Motor neuron (in vitro differentiated cells): ENCODE results near the gene HSDL1. TPM values are rescaled to one million over a fixed set of nuclear protein-coding genes. Genes with fewer than 3 reads are reported as not detected.

Experiments
- ATAC-seq, 8 experiments: fragments of 200-7000 bp; cut with Tn5 transposase; replicated peaks in 6 of 8; 2 replicates each; pipeline ENCODE4 v1.8.0; 2021; ENCODE audit warnings: mild to moderate bottlenecking in 8 of 8, moderate library complexity in 8 of 8
- H3K27ac ChIP-seq, 2 donors: fragments of 250-450 bp; sonication (Bioruptor Pico); 2 replicates each; pipeline ENCODE4 v1.9.0; 2021; ENCODE audit warnings: antibody characterized with exemption in 2 of 2, mild to moderate bottlenecking in 2 of 2, moderate library complexity in 1 of 2
- H3K4me1 ChIP-seq, 2 donors: fragments of 250-450 bp; sonication (Bioruptor Pico); replicated peaks in 1 of 2; 2 replicates each; pipeline ENCODE4 v1.6.1; 2021; ENCODE audit warnings: antibody characterized with exemption in 2 of 2, mild to moderate bottlenecking in 2 of 2, moderate library complexity in 1 of 2
- H3K4me3 ChIP-seq, 5 donors: fragments of 250-450 bp; sonication (Bioruptor Pico); 2 replicates each; pipeline ENCODE4 v1.9.0; 2021; ENCODE audit warnings: antibody characterized with exemption in 5 of 5, mild to moderate bottlenecking in 5 of 5, moderate library complexity in 4 of 5
- whole genome bisulfite sequencing, 10 experiments: fragments of 450-650 bp; shearing (Covaris generic); methylation state at CpG; one replicate each; pipeline ENCODE4 v1.0.0; 2022; 5-methylcytosine and 5-hydroxymethylcytosine counted together
- in situ Hi-C, 9 experiments: fragments of 400-800 bp; cut with MboI; loops; one replicate each; pipeline ENCODE4 v1.15.0; 2021; ENCODE audit warnings: low sequenced_read_pairs in 9 of 9, low pct_unique_long_range_greater_than_20kb in 2 of 9; ENCODE audit not compliant: unreplicated experiment in 9 of 9
- total RNA-seq, 8 experiments: library from RNA; unstranded; fragments of 300-600 nt; gene quantifications; 2 replicates each; pipeline versions ENCODE4 v1.2.3 to v1.2.4, GENCODE V29; 2022

HSDL1 gene
- total RNA-seq, 8 experiments from 2014 or later: 20.1 to 63.7 (median 48.1) TPM

DNA sequence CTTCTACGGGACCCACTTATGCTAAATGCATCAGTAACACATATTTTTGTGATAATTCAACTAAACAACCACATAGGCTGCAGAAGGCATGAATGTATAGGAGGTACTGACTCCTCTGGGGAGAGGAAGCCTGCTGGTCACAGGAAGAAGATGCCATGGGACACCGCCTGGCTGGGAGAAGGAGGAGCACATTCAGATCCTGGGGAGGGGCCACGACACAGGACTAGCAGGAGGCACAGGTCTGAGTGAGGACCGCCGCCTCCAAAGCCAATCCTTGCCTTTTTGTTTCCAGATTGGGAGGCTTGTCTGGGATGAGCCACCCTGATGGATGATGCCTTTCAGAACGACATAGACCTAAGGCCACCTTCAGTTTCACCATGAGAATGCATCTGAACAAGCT, 62.9 kb downstream of the HSDL1 start:
- no peaks in the 10 kb centered on the region for H3K4me1 ChIP-seq
- in situ Hi-C loops: loop anchor here in 3 of 9 experiments (10.0 to 25.0 kb wide), 3 partner anchors 83 to 405 kb away; no protein-coding TSS in a partner anchor
- H3K4me3 ChIP-seq: no peak overlapping the region
- H3K27ac ChIP-seq: no peak overlapping the region
- ATAC-seq: no peak
- 60 to 100% (median 85%) methylated on average over 1 to 5 of the region's 6 CpGs; no CpG with 5 or more reads in 3 of the 10 experiments for WGBS, 10 experiments

GRCh38 chr16:84081446-84081989, 63.5 kb downstream of the HSDL1 start:
- H3K4me3 ChIP-seq: no peak overlapping the region
- no peaks in the 10 kb centered on the region for H3K4me1 ChIP-seq
- no peak overlapping the region for H3K27ac ChIP-seq
- in situ Hi-C loops: loop anchor here in 3 of 9 experiments (10.0 to 25.0 kb wide), 3 partner anchors 83 to 406 kb away; no protein-coding TSS in a partner anchor
- ATAC-seq: no peak
- 80 to 100% (median 86%) methylated on average over 1 to 12 of the region's 14 CpGs; no CpG with 5 or more reads in 2 of the 10 experiments for WGBS, 10 experiments

DNA sequence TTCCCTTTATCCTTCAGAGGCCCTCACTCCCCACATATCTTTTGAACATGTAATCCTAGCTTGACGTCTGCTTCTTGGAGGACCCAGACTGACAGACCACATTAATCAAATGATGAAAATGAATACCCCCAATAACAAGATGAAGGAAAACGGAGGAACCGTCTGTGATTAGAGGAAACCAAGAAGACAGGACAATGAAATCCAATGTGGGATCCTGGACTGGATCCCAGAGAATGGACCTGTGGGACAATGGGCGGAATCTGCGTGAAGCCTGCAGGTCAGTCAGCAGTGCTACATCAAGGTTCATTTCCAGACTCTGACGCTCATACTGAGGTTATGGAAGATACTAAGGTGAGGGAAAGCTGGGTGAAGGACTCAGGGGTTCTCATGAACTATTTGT, 64.2 kb downstream of the HSDL1 start:
- 0 to 96% (median 88%) methylated on average over 1 to 6 of the region's 6 CpGs for WGBS, 10 experiments

DNA sequence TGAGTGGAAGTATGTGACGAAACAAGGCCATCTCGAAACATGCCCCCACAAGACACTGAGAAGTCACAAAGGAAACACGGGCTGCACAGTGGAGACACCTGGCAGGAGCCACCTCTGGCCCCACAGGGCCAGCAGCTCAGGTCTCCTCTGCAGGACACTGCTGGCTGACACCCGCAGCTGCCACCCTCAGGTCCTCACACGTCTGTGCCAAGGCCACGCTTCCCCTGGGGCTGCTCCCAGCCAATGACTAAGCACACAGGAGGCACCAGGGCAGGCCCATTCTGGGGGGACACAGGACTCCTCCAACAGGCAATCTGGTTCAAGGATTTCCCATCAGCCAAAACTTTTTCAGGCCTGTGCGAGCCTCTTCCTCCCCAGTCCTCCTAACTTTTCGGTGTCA, 64.6 kb downstream of the HSDL1 start:
- WGBS, 10 experiments: 78 to 100% (median 93%) methylated on average over 2 to 7 of the region's 8 CpGs; no CpG with 5 or more reads in 3 of the 10 experiments
- Histone ChIP-seq H3K4me3 (no peak overlapping the region), H3K27ac (no peak overlapping the region), H3K4me1 (no peaks in the 10 kb centered on the region)
- ATAC-seq: no peak
- in situ Hi-C loops: loop anchor here in 3 of 9 experiments (10.0 to 25.0 kb wide), 3 partner anchors 84 to 407 kb away; no protein-coding TSS in a partner anchor

More for the DNA sequence above, 64.2 kb downstream of the HSDL1 start:
- ATAC-seq: no peak
- Histone ChIP-seq H3K4me1 (no peaks in the 10 kb centered on the region), H3K27ac (no peak overlapping the region), H3K4me3 (no peak overlapping the region)
- in situ Hi-C loops: loop anchor here in 3 of 9 experiments (10.0 to 25.0 kb wide), 3 partner anchors 84 to 406 kb away; no protein-coding TSS in a partner anchor

DNA sequence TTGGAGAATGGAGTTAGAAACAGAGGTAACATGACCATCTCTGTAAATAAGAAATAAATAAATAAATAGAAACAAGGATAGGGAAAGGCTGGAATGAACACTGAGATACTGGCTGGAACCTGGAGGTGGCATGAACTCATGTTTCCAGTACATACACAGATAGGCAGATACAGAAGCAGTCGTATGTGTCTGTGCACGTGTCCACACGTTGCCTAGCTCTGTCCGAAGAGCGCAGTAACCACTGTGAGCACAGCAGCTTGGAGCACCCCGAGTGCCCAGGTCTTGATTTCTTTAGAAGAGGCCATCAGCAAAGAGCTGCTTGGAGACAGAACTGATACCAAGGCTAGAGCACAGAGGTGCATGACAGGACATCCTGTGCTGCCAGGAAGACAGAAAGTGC, 65.3 kb downstream of the HSDL1 start:
- no peak overlapping the region for H3K27ac ChIP-seq
- no peaks in the 10 kb centered on the region for H3K4me1 ChIP-seq
- H3K4me3 ChIP-seq: no peak overlapping the region
- no peak for ATAC-seq
- 81 to 100% (median 100%) methylated on average over 1 to 4 of the region's 6 CpGs; no CpG with 5 or more reads in 6 of the 10 experiments for WGBS, 10 experiments
- in situ Hi-C loops: loop anchor here in 3 of 9 experiments (10.0 to 25.0 kb wide), 3 partner anchors 85 to 408 kb away; no protein-coding TSS in a partner anchor

DNA sequence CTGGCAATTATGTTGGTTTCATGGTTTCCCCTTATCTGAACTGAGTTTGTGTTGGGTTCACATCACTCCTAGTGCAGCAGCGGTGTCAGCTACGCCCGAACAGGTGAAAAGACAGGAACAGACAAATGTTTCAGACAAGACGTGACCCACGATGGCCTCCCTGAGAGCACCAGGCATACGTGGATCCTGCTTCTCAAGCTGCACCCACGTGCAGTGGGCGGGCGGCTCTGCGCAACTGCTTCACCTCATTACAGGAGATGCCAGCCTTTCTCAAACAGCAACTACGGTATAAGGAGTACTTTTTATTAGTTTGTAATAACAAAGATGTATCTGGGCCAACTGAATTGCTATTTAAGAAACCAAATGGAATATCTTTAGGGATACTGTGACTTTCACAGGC, 69.6 kb downstream of the HSDL1 start:
- in situ Hi-C loops: loop anchor here in 1 of 9 experiments (25.0 kb wide), 1 partner anchor 412 kb away; no protein-coding TSS in a partner anchor
- no peak overlapping the region for H3K27ac ChIP-seq
- no peak overlapping the region for H3K4me3 ChIP-seq
- no peaks in the 10 kb centered on the region for H3K4me1 ChIP-seq
- no peak for ATAC-seq
- WGBS, 10 experiments: 88 to 100% (median 97%) methylated on average over 1 to 7 of the region's 11 CpGs; no CpG with 5 or more reads in 2 of the 10 experiments

- ATAC-seq: no peak
- no peak overlapping the region for H3K27ac ChIP-seq
- H3K4me1 ChIP-seq: no peaks in the 10 kb centered on the region
- 100% methylated on average over 1 of the region's 3 CpGs; no CpG with 5 or more reads in 7 of the 10 experiments for WGBS, 10 experiments
- no peak overlapping the region for H3K4me3 ChIP-seq
- in situ Hi-C loops: loop anchor here in 4 of 9 experiments (25.0 kb wide), 2 partner anchors 112 to 413 kb away; partner anchors contain the start of genes NECAB2 (in 3 of the 4) and OSGIN1 (in 3 of the 4)
Measured at GRCh38 chr16:84074721-84075120, 70.3 kb downstream of the HSDL1 start.

Other genes starting within 250 kb of the HSDL1 start
- gene MLYCD, start 246.1 kb downstream of the HSDL1 start, total RNA-seq: 10 to 100 TPM in 1 of 8 experiments, 1 to 10 TPM in 7; 2.0 to 10.2 (median 3.0) TPM
- 10 to 100 TPM in 1 of 8 experiments, 1 to 10 TPM in 6, under 1 TPM in 1; 0.92 to 14.8 (median 2.0) TPM for gene OSGIN1, start 191.9 kb downstream of the HSDL1 start, total RNA-seq
- 10 to 100 TPM in 1 of 8 experiments, 1 to 10 TPM in 6, under 1 TPM in 1; 0.63 to 23.4 (median 2.6) TPM for gene NECAB2, start 176.9 kb downstream of the HSDL1 start, total RNA-seq
- 1 to 10 TPM in 3 of 8 experiments, under 1 TPM in 1, not detected in 4; 0.27 to 1.9 (median 1.5) TPM for gene SLC38A8, start 102.4 kb downstream of the HSDL1 start, total RNA-seq
- gene MBTPS1, start 28.2 kb downstream of the HSDL1 start, total RNA-seq: 100 to 1,000 TPM in 3 of 8 experiments, 10 to 100 TPM in 5; 42.5 to 166 (median 62.3) TPM
- gene DNAAF1, start 131 bp upstream of the HSDL1 start, total RNA-seq: 10 to 100 TPM in 1 of 8 experiments, 1 to 10 TPM in 4, under 1 TPM in 3; 0.36 to 17.7 (median 1.2) TPM
- gene TAF1C, start 41.9 kb upstream of the HSDL1 start, total RNA-seq: 10 to 100 TPM; 13.1 to 58.4 (median 18.2) TPM
- gene ADAD2, start 46.0 kb upstream of the HSDL1 start, total RNA-seq: 1 to 10 TPM in 2 of 8 experiments, under 1 TPM in 3, not detected in 3; 0.05 to 2.1 (median 0.81) TPM
- gene KCNG4, start 94.8 kb upstream of the HSDL1 start, total RNA-seq: under 1 TPM in 7 of 8 experiments, not detected in 1; 0.05 to 0.66 (median 0.20) TPM
- gene WFDC1, start 149.7 kb upstream of the HSDL1 start, total RNA-seq: 1 to 10 TPM in 6 of 8 experiments, under 1 TPM in 2; 0.27 to 4.0 (median 2.7) TPM
- gene ATP2C2, start 223.4 kb upstream of the HSDL1 start, total RNA-seq: 1 to 10 TPM in 5 of 8 experiments, under 1 TPM in 3; 0.61 to 2.6 (median 1.3) TPM